Dedifferentiated amniotic fluid mesenchymal stem cell (primary cell): Measurements from ENCODE around the gene PHYKPL.
A peak's percentile ranks its signal among the peaks of the same experiment; 100 is the strongest.
"Not testable (repeated sequence)": the region's sequence is repeated elsewhere in the genome, so short reads cannot be mapped to it uniquely, and the experiment has no call there.

Source experiments
- DNase-seq: peaks from one replicate; pipeline ENCODE4 v3.0.0-alpha.2; 2016; ENCODE audit errors: extremely low spot score

Gene PHYKPL

DNA sequence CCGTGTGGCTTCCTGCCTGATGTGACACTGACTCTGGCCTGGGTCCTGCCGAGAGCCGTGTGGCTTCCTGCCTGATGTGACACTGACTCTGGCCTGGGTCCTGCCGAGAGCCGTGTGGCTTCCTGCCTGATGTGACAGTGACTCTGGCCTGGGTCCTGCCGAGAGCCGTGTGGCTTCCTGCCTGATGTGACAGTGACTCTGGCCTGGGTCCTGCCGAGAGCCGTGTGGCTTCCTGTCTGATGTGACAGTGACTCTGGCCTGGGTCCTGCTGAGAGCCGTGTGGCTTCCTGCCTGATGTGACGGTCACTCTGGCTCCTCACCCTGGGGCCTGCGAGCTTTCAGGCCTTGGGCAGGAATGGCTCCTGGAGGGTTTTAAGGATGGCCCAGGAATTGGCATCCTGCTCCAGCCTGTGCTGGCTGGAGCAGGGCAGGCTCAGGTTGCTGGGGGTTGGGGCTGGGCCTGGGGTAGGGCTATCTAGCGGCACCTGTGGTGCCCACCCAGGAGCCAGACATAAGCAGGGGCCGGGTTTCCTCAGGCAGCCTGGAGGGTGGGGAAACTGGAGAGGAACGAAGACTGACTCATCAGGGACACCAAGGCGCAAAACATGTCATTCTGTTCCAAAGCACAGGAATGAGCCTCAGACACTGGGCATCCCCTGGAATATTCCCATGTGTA is 7.2 kb upstream of the PHYKPL start:
- DNase-seq = not testable (repeated sequence)

DNA sequence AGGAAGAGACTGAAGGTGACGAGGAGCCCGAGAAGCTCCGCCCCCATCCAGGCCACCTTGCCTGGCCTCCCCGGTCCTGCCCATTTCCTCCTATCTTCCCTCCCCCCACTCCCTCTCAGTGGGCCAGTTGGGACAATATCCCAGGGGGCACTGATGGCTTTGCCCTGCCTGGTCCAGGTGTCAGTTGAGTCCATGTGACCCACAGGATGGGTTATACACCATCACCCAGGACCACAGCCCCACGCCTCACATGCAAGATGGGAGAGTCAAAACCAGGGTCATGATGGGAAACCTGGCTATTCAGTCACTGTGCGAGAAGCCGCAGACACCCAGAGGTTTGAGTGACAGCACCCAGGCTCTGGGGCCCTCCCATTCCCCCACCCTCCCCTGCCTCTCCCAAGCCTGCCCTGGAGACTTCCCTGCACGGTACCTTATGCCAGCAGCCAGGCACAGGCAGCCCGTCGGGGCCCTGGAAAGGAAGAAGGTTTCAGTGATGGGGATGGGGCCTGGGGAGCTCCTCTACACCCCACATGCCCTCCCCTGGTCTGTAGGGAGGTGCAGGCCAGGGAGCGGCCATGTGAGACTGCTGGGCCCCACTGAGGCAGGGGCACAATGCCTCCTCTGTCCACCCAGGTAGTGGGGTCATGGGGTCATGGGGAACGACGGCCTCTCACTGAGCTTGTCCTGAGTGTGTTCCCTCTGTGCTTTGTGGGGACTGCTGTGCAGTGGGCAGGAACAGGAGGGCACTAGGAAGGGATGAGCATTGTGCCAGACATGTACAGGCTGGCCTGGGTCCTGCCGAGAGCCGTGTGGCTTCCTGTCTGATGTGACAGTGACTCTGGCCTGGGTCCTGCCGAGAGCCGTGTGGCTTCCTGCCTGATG is 6.3 kb upstream of the PHYKPL start:
- DNase-seq = no peak

DNA sequence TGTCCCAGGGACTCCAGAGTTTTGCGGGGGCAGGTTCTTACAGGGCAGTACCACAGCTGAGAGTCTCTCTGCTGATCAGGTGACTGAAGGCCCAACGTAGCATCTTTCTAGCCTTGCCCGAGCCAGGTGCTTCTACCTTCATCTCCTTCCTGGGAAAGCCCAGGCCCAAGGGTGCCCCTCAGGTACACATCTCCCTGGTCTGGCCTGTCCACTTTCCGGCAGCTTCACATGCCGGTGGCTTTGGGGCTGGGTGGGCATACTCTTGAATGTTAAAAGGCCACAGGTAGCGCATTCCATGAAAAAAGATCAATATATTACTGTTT is 5.7 kb upstream of the PHYKPL start:
- no peak for DNase-seq

DNA sequence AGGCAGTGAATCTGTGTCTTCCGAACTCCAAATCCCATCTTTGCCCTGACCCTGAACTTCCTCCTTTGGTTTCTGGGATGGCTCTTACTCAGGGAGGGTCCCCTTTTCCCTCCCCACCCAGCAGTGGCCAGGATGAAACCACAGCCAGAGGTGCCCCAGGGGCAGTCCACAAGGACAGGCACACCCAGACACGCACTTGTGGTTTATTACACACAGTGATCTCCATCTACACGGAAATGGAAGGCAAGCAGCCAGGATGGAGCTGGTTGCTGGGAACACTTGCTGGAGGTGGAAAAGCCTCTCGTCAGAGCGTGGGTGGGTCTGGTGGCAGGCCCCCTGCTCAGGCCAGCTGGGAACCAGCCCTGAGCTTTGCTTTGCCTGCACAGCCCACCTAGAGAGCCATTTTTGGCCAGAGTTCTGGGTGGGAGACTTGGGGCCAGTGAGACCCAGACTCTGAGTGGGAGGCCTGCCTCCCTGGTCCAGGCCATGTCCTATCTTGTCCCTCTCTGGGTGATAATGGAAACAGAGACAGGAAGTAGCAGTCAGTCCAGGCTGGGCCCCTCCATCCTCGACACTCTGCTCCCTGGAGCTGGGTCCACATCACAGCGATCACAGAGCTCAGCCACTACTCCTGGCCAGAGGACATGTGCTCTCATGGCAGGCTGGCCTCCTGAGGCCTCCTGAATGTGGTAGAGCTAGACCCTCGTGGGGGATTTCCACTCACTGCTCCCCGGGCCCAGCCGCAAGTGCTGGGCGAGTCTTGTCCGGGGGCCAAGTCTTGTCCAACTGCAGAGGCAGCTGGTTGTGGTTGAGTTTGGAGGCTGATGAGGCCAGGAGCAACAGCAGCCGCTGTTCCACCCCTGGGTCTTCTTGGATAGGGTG is 5.1 kb upstream of the PHYKPL start:
- DNase-seq = peak; percentile 39

DNA sequence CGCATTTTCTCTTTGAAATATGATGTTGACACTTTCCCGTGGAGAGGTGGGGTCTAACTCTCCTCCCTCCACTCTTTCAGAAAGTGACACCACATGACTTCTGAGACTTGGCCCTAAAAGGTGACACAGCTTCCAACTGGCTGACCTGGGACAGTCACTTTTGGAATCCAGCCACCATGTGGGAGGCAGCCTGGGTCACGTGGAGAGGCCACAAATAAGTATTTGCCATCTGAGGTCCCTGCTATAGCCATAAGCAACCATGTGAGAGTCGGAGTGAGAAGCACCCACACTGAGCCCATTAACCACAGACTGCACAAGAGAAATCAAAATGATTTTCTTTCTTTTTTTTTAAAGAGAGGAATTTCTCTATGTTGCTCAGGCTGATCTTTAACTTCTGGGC is 4.1 kb upstream of the PHYKPL start:
- DNase-seq = no peak

DNA sequence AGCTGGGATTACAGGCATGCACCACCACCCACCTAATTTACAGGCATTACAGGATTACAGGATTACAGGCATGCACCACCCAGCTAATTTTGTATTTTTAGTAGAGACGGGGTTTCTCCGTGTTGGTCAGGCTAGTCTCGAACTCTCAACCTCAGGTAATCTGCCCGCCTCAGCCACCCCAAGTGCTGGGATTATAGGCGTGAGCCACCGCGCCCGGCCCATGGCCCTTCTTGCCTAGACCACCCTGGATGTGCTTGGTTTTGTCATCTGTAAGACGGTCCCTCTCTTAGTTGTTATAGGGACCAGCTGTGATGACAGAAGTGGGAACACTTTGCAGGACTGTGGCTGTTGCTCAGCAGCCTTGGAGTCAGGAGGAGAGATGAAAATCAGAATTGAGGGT is 3.5 kb upstream of the PHYKPL start:
- DNase-seq = no peak

DNA sequence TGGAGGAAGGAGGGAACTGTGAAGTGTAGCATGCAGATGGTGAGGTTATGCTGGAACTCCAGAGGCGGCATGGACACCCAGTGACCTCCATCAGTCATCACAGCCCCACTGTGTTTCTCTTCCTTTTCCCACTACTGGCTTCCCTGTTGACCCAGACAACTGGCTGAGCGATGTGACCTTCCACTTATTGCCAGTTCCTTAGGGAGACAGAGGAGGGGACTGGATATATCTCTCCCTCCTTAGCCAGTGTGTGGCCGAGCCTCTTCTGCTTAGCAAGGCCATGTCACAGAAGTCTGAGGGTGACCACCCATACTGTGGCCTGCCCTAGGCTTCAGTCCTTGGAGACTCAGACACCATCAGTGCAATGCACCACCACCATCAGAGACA is 3.0 kb upstream of the PHYKPL start:
- no peak for DNase-seq

DNA sequence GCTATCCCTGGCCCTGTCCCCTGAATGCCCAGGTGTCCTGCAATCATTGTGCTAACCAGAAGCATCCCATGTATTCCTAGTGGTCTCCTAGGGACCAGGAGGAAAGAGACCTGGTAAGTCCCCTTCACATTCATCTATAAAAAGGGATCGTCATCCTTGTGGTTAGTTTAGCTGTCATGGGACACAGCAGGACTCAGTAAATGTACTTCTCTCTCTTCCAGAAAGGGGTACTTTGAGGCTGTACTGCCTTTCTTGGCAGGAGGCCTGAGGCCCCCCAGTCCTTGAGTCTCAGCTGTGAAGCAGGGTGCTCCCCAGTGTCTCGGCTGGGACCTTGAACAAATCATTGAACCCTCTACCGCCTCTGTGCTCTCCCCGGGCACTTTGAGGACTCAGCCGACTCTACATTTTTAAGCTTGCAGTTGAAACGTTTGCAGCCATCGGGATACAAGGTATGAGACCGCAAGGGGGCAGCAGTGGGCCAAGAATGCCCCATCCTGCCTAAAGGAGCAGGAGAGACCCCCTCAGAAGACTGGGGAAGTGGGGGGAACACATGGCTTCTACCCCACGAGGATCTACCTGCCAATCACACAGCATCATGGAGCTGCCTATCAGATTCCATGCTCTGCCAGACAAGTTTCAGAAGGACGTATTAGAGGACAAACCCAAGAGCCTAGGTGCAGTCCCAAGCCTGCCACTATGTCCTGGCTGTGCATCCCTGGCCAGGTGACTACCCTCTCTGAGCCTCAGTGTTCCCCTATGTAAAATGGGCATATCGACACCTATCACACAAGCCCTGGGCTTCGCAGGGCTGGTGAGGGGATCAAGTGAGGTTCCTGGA is 2.4 kb upstream of the PHYKPL start:
- DNase-seq = peak; percentile 55

DNA sequence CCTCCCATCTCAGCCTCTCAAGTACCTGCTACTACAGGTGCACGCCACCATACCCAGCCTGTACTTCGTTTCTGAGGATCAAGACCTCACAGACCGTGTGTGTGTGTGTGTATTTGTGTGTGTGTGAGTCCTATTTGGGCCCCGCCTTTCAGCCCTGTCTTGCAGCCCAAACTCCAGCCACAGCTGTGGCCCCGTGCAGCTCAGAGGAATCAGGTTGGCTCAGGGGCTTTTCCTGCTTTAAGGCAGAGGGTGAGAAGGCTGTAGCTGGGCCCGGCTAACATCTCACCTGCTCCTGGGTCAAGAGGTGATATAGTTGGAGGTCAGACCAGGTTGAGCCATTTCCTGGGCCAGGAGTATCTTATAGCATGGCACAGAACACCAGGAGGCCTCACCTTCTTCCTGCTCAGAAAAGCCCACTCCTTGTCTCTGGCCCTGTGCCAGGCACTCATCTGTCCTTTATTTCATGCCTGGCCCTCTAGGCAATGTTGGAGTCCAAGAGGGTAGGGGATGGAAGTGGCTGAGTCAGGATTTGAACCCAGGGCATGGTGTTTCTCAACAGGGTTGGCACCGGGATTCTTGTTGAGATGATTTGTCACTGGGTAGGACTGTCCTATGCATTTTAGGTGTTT is 1.6 kb upstream of the PHYKPL start:
- no peak for DNase-seq

DNA sequence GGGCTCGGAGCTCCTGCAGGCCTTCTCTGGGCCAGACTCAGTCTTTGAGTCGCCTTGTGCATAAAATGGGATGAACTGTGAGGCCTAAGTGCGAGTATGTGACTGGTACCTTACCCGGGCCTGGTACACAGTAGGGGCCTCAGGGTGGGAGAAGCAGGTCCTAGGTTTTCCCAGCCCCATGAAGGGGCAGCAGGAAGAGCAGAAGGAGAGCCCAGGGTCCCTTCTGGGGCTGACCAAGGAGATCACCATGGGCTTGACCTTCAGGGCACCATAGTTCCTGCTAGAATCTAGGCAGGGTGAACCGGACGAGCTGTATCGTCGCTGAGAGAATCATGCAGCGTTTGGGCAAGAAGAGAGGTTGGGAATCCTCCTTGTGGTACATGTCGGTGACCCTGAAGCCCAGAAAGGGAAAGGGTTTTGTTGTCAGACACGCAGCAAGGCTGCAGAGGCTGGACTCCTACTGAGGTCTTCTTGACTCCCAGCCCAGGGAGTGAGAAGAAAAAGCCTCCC is 373 bp upstream of the PHYKPL start:
- DNase-seq = no peak

DNA sequence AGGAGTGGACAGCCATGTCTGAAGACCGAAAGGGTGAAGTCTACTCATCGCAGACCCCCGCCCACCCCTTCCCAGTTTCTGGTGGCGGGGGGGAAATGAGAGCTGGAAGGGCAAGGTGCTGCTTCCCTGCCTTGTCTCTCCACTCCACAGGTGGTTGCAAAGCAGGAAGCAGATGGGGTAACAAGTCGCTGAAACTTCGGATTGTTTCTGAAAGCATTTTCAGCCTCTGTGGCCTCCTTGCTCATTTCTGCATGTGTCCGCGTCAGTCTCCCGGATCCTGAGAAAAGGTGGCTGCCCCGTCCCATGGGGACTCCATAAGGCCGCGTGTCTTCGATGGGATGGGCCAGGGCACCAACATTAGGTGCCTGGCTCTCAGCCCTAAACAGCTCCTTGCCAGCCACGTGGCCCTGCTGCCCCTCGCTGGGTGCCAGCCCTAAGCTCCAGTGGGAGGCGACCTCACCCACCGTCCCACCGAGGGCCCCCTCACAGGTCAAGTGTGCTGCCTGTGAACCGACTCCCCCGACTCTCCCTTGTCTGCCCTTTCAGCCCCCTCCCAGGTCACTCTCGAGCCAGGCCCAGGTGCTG is 971 bp downstream of the PHYKPL start:
- no peak for DNase-seq

DNA sequence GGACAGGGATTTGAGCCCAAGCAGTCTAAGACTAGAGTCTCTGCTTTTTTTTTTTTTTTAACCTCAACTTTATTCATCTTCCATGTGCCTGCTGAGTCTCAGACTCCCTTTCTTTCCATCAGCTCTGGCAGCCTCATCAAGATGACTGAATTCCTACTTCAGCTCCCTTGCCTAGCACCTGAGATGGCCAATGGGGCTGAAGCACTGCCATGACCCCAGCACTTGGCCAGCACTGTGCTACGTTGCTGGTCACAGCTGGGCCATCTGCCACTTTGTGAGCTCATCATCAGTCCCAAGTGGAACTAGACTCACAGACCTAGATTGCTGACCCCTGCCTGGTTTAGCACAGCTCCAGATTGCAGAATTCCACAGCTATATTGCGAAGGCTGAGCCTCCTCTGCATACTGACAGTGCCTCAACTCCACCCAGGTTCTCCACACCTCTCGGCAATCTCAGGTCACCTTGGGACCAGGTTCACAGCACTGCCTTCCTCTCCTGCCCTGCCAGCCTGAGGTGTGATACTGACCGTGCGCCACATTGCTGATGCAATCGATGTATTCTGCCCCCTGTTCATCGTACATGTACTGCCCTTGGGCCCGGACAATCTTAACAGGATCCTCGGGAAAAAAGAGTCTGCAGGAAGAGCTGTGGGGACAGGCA is 1.6 kb downstream of the PHYKPL start:
- no peak for DNase-seq

DNA sequence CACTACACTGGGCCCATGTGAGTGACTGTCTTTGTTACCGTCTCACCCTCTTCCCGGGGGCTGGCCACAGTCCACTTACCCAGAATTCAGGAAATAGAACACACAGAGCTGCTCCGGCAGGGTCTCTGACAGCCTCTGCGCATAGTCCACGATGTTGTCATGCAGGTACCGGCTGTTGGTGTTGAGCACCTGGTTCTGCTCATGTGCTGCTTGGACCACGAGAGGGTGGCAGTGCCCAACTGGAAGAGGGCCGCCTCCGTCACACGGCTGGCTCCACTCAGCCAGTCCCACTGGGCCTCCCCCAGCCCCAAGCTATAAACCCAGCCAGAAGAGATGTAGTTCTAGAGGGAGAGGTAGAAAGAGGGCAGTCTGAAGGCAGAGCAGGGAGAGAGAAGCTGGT is 2.7 kb downstream of the PHYKPL start:
- no peak for DNase-seq

DNA sequence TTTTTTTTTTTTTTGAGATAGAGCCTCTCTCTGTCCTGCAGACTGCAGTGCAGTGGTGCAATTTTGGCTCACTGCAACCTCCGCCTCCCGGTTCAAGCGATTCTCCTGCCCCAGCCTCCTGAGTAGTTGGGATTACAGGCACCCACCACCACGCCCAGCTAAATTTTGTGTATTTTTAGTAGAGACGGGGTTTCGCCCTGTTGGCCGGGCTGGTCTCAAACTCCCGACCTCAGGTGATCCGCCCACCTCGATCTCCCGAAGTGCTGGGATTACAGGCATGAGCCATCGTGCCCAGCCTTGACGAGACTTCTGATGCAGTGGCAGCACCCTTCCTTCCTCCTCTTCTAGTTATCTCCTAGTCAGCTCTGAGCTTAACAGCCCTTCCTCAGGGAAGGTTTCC is 3.5 kb downstream of the PHYKPL start:
- not testable (repeated sequence) for DNase-seq

DNA sequence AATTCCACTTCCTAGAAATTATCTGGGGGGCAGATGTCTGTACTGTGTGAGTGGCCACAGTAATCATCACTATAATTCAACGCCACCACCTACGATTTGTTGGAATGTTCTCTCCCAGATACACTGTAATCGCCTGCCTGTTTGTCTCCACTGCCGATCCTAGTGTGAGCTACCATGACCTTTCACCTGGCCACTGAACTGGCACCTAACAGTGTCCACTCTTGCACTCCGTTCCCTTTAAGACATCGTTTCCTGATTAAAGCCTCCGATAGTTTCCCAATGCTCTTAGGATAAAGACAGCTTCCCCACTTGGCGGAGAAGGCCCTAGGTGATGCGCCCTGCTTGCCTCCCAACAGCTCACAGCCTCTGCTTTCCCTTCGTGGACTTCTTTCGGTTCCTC is 4.0 kb downstream of the PHYKPL start:
- no peak for DNase-seq

DNA sequence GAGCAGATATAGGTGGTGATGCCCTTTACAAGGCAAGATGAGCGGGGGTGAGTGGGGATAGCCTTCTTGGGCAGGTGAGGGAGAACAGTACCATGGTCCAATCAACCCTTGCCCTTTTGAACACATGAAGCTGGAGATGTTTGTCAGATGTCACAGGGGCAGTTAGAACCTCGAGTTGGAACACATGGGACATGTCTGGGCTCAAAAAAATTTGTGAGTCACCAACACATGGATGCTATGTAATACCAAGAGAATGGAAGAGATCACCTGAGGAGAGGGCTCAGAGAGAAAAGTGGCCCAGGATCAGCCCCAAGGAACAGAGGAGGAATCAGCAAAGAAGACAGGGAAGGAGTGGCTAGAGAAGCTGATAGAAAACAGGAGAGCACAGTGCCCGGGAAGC is 4.7 kb downstream of the PHYKPL start:
- no peak for DNase-seq

DNA sequence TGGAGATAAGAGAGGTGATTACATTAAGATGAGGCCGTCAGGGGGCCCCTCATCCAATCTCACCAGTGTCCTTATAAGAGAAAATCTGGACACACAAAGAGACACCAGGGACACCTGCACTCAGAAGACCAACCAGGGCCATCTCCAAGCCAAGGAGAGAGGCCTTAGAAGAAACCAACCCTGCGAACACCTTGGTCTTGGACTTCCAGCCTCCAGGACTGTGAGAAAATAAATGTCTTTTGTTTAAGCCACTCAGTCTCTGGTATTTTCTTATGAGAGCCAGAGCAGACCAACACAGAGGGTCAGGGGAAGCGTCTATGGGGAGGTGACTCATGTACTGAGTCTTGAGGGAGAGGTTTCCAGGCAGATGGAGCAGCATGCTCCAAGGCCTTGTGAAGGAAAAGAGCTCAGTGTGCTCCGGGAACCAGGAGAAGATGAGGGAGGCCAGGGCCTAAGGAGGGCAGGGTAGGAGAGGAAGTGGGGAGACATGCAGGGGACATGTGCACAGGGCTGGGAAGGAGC is 5.4 kb downstream of the PHYKPL start:
- DNase-seq = no peak

DNA sequence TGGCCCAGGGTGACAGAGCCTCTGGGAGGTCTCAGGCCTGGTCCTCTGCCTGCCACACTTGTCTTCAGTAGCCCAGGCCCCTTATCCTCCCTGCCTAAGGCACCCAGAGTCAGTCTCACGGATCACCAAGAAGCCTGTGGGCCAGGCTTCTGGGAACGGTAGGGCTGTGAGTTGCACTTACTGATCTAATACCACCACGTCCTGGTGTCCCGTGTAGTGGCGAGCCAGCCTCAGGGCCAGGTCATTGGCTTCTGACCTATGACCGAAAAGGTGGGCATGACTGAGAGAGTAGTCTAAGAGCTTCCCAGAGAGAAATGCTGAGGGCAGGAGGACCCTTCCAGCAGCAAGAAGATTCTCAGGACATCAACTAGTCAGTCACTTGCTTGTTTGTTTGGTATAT is 7.4 kb downstream of the PHYKPL start:
- DNase-seq = no peak

DNA sequence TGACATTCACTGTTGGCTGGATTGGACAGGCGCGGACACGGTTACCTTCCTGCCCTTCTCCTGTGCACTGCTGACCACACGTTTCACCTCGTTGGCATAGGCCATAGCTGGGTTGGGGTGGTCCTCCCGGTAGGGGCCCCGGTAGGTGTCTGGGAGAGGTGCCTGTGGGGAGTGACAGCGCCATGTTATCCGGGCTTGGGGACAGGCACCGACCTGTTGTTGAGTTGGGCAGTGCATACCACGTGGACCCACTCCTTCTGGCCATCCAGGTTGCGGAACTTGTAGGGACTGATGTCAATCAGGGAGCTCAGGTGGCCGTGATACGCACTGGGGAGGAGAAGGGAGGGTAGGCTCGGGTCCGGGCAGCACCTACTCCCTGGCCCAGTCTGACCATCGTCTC is 8.2 kb downstream of the PHYKPL start:
- DNase-seq = no peak

DNA sequence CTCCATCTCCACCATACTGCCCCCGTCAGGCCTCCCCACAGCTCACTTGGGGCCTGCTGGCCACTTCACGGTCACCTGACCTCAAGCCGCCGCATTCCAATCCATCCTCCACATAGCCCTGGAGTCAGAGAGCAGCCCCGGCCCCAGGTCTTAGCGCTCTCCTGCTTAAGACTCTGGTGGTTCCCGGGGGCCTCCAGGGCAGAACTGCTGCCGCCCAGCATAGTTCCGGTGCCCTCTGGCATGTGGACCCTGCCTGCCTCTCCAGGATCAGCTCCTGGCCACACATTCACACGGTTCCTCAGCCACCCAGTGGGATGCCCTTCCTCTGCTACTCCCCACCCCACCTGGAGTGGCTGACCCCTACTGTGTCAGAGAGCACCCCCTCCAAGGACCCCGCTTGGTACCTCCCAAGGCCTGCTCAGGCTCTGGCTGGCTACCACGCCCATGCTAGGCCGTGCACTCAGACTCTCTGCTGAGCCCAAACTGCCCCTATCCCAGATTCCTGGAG is 8.7 kb downstream of the PHYKPL start:
- DNase-seq = no peak
